ENCODE results near the gene KRT16.

DNA sequence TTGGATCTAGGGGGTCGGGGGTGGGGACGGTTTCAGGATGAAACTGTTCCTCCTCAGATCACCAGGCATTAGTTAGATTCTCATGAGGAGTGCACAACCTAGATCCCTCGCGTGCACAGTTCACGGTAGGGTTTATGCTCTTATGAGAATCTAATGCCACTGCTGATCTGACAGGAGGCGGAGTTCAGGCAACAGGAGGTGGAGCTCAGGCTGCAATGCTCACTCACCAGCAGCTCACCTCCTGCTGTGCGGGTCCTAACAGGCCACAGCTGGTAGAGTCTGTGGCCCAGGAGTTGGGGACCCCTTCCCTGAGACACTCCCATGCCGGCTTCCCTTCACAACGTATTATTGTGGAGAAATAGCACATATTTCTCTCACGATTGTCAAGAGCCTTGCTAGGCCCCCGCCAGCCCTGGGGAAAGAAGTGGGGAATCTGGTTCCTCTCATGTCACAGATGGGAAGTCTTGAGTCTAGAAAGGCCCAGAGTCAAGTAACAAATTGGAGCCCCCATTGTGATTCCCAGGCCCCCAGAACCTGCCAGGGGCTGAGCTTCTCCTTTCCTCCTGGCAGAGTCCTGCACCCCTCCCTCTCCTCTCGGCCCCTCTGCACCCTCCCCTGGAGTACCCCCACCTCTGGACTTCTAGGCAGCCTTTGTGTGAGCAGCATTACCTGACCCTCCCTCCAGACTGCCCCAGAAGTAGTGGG is 19.8 kb downstream of the KRT16 start:
- TF ChIP-seq, protein P1, sequence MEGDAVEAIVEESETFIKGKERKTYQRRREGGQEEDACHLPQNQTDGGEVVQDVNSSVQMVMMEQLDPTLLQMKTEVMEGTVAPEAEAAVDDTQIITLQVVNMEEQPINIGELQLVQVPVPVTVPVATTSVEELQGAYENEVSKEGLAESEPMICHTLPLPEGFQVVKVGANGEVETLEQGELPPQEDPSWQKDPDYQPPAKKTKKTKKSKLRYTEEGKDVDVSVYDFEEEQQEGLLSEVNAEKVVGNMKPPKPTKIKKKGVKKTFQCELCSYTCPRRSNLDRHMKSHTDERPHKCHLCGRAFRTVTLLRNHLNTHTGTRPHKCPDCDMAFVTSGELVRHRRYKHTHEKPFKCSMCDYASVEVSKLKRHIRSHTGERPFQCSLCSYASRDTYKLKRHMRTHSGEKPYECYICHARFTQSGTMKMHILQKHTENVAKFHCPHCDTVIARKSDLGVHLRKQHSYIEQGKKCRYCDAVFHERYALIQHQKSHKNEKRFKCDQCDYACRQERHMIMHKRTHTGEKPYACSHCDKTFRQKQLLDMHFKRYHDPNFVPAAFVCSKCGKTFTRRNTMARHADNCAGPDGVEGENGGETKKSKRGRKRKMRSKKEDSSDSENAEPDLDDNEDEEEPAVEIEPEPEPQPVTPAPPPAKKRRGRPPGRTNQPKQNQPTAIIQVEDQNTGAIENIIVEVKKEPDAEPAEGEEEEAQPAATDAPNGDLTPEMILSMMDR (IDR thresholded peaks at IDR 0.05) = no peak
- no peak for TF ChIP-seq POLR2AphosphoS5 (IDR thresholded peaks at IDR 0.05)
- no peak for TF ChIP-seq EP300 (IDR thresholded peaks at IDR 0.05)
- no peak for TF ChIP-seq POLR2A (IDR thresholded peaks at IDR 0.05)
